ENCODE results near the gene SERINC2. TPM values are rescaled to one million over a fixed set of nuclear protein-coding genes. Genes with fewer than 3 reads are reported as not detected.
"Not testable (repeated sequence)": the region's sequence is repeated elsewhere in the genome, so short reads cannot be mapped to it uniquely, and the experiment has no call there.

The SERINC2 gene
- total and polyA plus RNA-seq, 10 of the 15 experiments (the other 5 are each of a cell fraction or from before 2014, with no cell fraction given): 0.02 to 9.4 (median 0.50) TPM

DNA sequence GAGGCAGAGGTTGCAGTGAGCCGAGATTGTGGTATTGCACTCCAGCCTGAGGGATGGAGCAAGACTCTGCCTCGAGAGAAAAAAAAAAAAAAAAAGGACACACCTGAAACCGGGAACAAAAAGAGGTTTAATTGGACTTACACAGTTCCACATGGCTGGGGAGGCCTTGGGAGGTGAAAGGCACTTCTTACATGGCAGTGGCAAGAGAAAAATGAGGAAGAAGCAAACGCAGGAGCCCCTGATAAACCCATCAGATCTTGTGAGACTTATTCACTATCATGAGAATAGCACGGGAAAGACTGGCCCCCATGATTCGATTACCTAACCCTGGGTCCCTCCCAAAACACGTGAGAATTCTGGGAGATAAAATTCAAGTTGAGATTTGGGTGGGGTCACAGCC is 61.6 kb downstream of the SERINC2 start:
- FAIRE-seq: not testable (repeated sequence)

DNA sequence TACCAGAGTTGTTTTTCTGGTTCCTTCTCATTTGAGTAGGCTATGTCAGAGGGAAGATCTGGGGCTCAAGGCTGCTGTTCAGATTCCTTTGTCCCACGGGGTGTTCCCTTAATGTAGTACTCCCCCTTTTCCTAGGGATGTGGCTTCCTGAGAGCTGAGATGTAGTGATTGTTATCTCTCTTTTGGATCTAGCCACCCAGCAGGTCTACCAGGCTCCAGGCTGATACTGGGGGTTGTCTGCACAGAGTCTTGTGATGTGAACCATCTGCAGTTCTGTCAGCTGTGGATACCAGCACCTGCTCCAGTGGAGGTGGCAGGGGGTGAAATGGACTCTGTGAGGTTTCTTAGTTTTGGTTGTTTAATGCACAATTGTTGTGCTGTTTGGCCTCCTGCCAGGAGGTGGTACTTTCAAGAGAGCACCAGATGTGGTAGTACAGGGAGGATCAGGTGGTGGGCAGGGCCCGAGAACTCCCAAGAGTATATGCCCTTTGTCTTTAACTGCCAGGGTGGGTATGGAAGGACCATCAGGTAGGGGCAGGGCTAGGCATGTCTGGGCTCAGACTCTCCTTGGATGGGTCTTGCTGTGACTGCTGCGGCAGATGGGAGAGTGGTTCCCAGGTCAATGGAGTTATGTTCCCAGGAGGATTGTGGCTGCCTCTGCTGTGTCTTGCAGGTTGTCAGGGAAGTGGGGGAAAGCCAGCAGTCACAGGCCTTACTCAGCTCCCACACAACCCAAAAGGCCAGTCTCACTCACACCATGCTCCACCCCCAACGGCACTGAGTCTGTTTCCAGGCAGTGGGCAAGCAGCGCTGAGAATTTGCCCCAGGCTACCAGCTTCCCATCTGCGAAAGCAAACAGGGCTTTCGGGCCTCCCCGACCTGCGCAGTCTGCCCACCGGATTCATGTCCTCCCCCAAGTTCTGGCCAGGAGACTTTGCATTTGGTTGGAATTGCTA is 64.2 kb downstream of the SERINC2 start:
- Histone ChIP-seq H4K20me1 (ENCODE audit: control insufficient read depth, insufficient read depth) (no peaks in the 10 kb centered on the region), H3K36me3 (ENCODE audit: control insufficient read depth in 2 of 2, insufficient read depth in 2 of 2, low read length in 1 of 2) (no peaks in the 10 kb centered on the region), H3K4me2 (ENCODE audit: control insufficient read depth, insufficient read depth) (no peak overlapping the region), H3K9me3 (replicated peaks; ENCODE audit: control insufficient read depth, insufficient read depth, low read length) (no peaks in the 10 kb centered on the region; the same call in 2 of the 3 replicates), H2AFZ (ENCODE audit: control insufficient read depth, low read depth, low read length) (no peak overlapping the region), H3K27ac (ENCODE audit: control insufficient read depth, insufficient read depth) (no peak overlapping the region), H3K9ac (ENCODE audit: control insufficient read depth, insufficient read depth, low read length) (no peak overlapping the region), H3K4me1 (ENCODE audit: control insufficient read depth, insufficient read depth, low read length) (no peaks in the 10 kb centered on the region), H3K79me2 (ENCODE audit: control insufficient read depth, insufficient read depth, low read length) (no peaks in the 10 kb centered on the region), H3K27me3 (replicated peaks in 1 of 2; ENCODE audit: control insufficient read depth in 2 of 2, insufficient read depth in 2 of 2, low read length in 1 of 2) (no peaks in the 10 kb centered on the region), H3K4me3 (no peak overlapping the region)
- ChIA-PET RAD21 (ENCODE audit: unreplicated experiment) (interaction anchor here (0.6 to 4.6 kb wide), 12 partner anchors 10 to 72 kb away, joined by 3 to 114 read pairs (median 4); no protein-coding TSS in a partner anchor), CTCF (interaction anchor here (0.5 to 4.8 kb wide), 11 partner anchors 8 to 82 kb away, joined by 3 to 35 read pairs (median 5); no protein-coding TSS in a partner anchor), SMC1A (ENCODE audit: uncharacterized antibody, unreplicated experiment) (interaction anchor here (0.6 to 11.5 kb wide), 13 partner anchors 10 to 554 kb away, joined by 3 to 230 read pairs (median 7); no protein-coding TSS in a partner anchor), POLR2A (interaction anchor here (0.6 to 15.0 kb wide), 9 partner anchors 11 to 72 kb away, joined by 3 to 260 read pairs (median 5); no protein-coding TSS in a partner anchor)
- FAIRE-seq (no peak), ATAC-seq (peak; percentile 89), DNase-seq (ENCODE audit: low read depth, low spot score) (peak; percentile 77)
- no TSS peak for BruUV-seq (replicated peaks)
- in situ Hi-C loops (cut with MboI): no loop called here
- 28% methylated on average over 10 of the region's 10 CpGs for whole genome bisulfite sequencing (ENCODE audit: insufficient coverage, insufficient replicate concordance, low lambda C conversion rate, missing lambda C conversion rate)
- intact Hi-C loops (cut with micrococcal nuclease; ENCODE audit: unreplicated experiment): no loop called here
- no peak for TF ChIP-seq RBBP5 (conservative IDR thresholded peaks at IDR 0.05)
- TF ChIP-seq KDM1A (IDR thresholded peaks at IDR 0.05; ENCODE audit: borderline replicate concordance): no peak
- no peak for TF ChIP-seq JUND (IDR thresholded peaks at IDR 0.05; ENCODE audit: low read depth, low read length)
- TF ChIP-seq RAD21 (IDR thresholded peaks at IDR 0.05; ENCODE audit: insufficient read depth, low read depth, low read length): no peak
- no peak for TF ChIP-seq EED (IDR thresholded peaks at IDR 0.05; ENCODE audit: low read depth)
- TF ChIP-seq, protein P1, sequence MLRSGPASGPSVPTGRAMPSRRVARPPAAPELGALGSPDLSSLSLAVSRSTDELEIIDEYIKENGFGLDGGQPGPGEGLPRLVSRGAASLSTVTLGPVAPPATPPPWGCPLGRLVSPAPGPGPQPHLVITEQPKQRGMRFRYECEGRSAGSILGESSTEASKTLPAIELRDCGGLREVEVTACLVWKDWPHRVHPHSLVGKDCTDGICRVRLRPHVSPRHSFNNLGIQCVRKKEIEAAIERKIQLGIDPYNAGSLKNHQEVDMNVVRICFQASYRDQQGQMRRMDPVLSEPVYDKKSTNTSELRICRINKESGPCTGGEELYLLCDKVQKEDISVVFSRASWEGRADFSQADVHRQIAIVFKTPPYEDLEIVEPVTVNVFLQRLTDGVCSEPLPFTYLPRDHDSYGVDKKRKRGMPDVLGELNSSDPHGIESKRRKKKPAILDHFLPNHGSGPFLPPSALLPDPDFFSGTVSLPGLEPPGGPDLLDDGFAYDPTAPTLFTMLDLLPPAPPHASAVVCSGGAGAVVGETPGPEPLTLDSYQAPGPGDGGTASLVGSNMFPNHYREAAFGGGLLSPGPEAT (IDR thresholded peaks at IDR 0.05; ENCODE audit: low read depth): peak; percentile 86
- TF ChIP-seq SREBF1 (IDR thresholded peaks at IDR 0.05; ENCODE audit: low read length): no peak
- no peak for TF ChIP-seq ETV6 (conservative IDR thresholded peaks at IDR 0.05 in 1 of 2, IDR thresholded peaks at IDR 0.05 in 1 of 2; ENCODE audit: borderline replicate concordance in 1 of 2, low read depth in 1 of 2)
- peak; percentile 18 to 63; a peak in 2 of 4 replicates for TF ChIP-seq BHLHE40 (IDR thresholded peaks at IDR 0.05; ENCODE audit: borderline replicate concordance in 1 of 2, low read depth in 2 of 2, low read length in 1 of 2)
- TF ChIP-seq JUNB (IDR thresholded peaks at IDR 0.05): no peak
- 0 out of 4 replicates have a peak, but pooled peaks of 1 of the 2 experiments have one; percentile 23 for TF ChIP-seq EP300 (IDR thresholded peaks at IDR 0.05; ENCODE audit: borderline replicate concordance in 1 of 2, control insufficient read depth in 1 of 2, low read depth in 2 of 2, low read length in 2 of 2)

More for the DNA sequence above, 61.6 kb downstream of the SERINC2 start:
- H3K9ac ChIP-seq (ENCODE audit: control insufficient read depth, insufficient read depth, low read length); H3K79me2 ChIP-seq (ENCODE audit: control insufficient read depth, insufficient read depth, low read length); H3K9me3 ChIP-seq (replicated peaks; ENCODE audit: control insufficient read depth, insufficient read depth, low read length); SMC1A ChIA-PET (ENCODE audit: uncharacterized antibody, unreplicated experiment); in situ Hi-C loops (cut with MboI); DNase-seq (ENCODE audit: low read depth, low spot score); H3K4me2 ChIP-seq (ENCODE audit: control insufficient read depth, insufficient read depth); intact Hi-C loops (cut with micrococcal nuclease; ENCODE audit: unreplicated experiment); H4K20me1 ChIP-seq (ENCODE audit: control insufficient read depth, insufficient read depth); RAD21 ChIA-PET (ENCODE audit: unreplicated experiment); H3K4me1 ChIP-seq (ENCODE audit: control insufficient read depth, insufficient read depth, low read length); ATAC-seq; H3K27me3 ChIP-seq (replicated peaks in 1 of 2; ENCODE audit: control insufficient read depth in 2 of 2, insufficient read depth in 2 of 2, low read length in 1 of 2); H2AFZ ChIP-seq (ENCODE audit: control insufficient read depth, low read depth, low read length); BruUV-seq (replicated peaks); H3K36me3 ChIP-seq (ENCODE audit: control insufficient read depth in 2 of 2, insufficient read depth in 2 of 2, low read length in 1 of 2); H3K27ac ChIP-seq (ENCODE audit: control insufficient read depth, insufficient read depth); H3K4me3 ChIP-seq: not testable (repeated sequence)
- WGBS (ENCODE audit: insufficient coverage, insufficient replicate concordance, low lambda C conversion rate, missing lambda C conversion rate): 24% methylated on average over 6 of the region's 7 CpGs
- CTCF ChIA-PET: interaction anchor here (2.3 to 3.3 kb wide), 2 partner anchors 13 to 52 kb away, joined by 14 to 15 read pairs; no protein-coding TSS in a partner anchor
- POLR2A ChIA-PET: interaction anchor here (0.7 kb wide), 1 partner anchor 80 kb away, joined by 3 read pairs; no protein-coding TSS in a partner anchor
